Neuronal stem cell (in vitro differentiated cells): Measurements from ENCODE around the gene CHST2. TPM values are rescaled to one million over a fixed set of nuclear protein-coding genes. Genes with fewer than 3 reads are reported as not detected.

Experiments used
- DNase-seq: peaks from one replicate; pipeline ENCODE4 v3.0.0-alpha.2; 2013; ENCODE audit warnings: low spot score
- H2AFZ ChIP-seq: one replicate; pipeline ENCODE4 v1.6.1; 2013; ENCODE audit warnings: mild to moderate bottlenecking, low read length, inconsistent platforms
- H2AK5ac ChIP-seq: 2 replicates; pipeline ENCODE4 v1.6.1; 2013; ENCODE audit warnings: low read depth, mild to moderate bottlenecking, inconsistent platforms, low read length, moderate library complexity, mixed read lengths
- H2BK120ac ChIP-seq: 2 replicates; pipeline ENCODE4 v1.6.1; 2013; ENCODE audit warnings: low read depth, mild to moderate bottlenecking, inconsistent platforms, low read length, moderate library complexity, mixed read lengths
- H2BK12ac ChIP-seq: one replicate; pipeline ENCODE4 v1.6.1; 2013; ENCODE audit warnings: low read length, inconsistent platforms
- H2BK15ac ChIP-seq: 2 replicates; pipeline ENCODE4 v1.6.1; 2013; ENCODE audit warnings: mild to moderate bottlenecking, low read length, inconsistent platforms, mixed read lengths
- H2BK5ac ChIP-seq: one replicate; pipeline ENCODE4 v1.6.1; 2013; ENCODE audit warnings: inconsistent platforms, mild to moderate bottlenecking, low read length, moderate library complexity
- H3K14ac ChIP-seq: one replicate; pipeline ENCODE4 v1.6.1; 2013; ENCODE audit warnings: low read length, inconsistent platforms
- H3K18ac ChIP-seq: 2 replicates; pipeline ENCODE4 v1.6.1; 2013; ENCODE audit warnings: low read length, inconsistent platforms
- H3K23ac ChIP-seq: 2 replicates; pipeline ENCODE4 v1.6.1; 2013; ENCODE audit warnings: low read depth, mild to moderate bottlenecking, mixed read lengths, low read length, inconsistent platforms; ENCODE audit not compliant: poor library complexity
- H3K27ac ChIP-seq: replicated peaks from 3 replicates; pipeline ENCODE4 v1.5.1; 2013; ENCODE audit warnings: low read length, inconsistent platforms
- H3K27me3 ChIP-seq, 3 experiments: 2 replicates each; pipeline ENCODE4 v1.6.1; 2013; ENCODE audit warnings: low read length in 3 of 3, mild to moderate bottlenecking in 2 of 3, inconsistent platforms in 1 of 3, low read depth in 1 of 3, mixed read lengths in 1 of 3, moderate library complexity in 1 of 3; ENCODE audit not compliant: control insufficient read depth in 3 of 3, insufficient read depth in 3 of 3
- H3K36me3 ChIP-seq, 2 donors: replicated peaks in 1 of 2; 2 replicates each; pipeline ENCODE4 v1.6.1; 2013; ENCODE audit warnings: low read length in 2 of 2; ENCODE audit not compliant: control insufficient read depth in 2 of 2, insufficient read depth in 2 of 2
- H3K4ac ChIP-seq: 2 replicates; pipeline ENCODE4 v1.6.1; 2013; ENCODE audit warnings: inconsistent platforms, mild to moderate bottlenecking, low read length, moderate library complexity
- H3K4me1 ChIP-seq, 2 donors: 1 replicate in 1 of 2; 2 replicates in 1 of 2; pipeline ENCODE4 v1.6.1; 2013; ENCODE audit warnings: low read length in 2 of 2, low read depth in 1 of 2; ENCODE audit not compliant: control insufficient read depth in 2 of 2, insufficient read depth in 1 of 2
- H3K4me2 ChIP-seq: one replicate; pipeline ENCODE4 v1.6.1; 2013; ENCODE audit warnings: mild to moderate bottlenecking, low read length, inconsistent platforms; ENCODE audit not compliant: insufficient read depth, poor library complexity, severe bottlenecking
- H3K4me3 ChIP-seq, 2 donors: 2 replicates each; pipeline ENCODE4 v1.5.1; 2013; ENCODE audit warnings: low read length in 2 of 2, mild to moderate bottlenecking in 2 of 2, inconsistent platforms in 1 of 2, moderate library complexity in 1 of 2
- H3K79me1 ChIP-seq: one replicate; pipeline ENCODE4 v1.6.1; 2013; ENCODE audit warnings: low read depth, mild to moderate bottlenecking, inconsistent platforms, low read length, moderate library complexity
- H3K9ac ChIP-seq: one replicate; pipeline ENCODE4 v1.6.1; 2013; ENCODE audit warnings: mild to moderate bottlenecking, low read depth, low read length, inconsistent platforms; ENCODE audit not compliant: poor library complexity
- H3K9me3 ChIP-seq, 2 donors: replicated peaks in 1 of 2; 2 replicates each; pipeline versions ENCODE3 to v1.6.1; 2013; ENCODE audit warnings: low read length in 2 of 2, mild to moderate bottlenecking in 2 of 2, inconsistent platforms in 1 of 2, low read depth in 1 of 2, mixed read lengths in 1 of 2, moderate library complexity in 1 of 2; ENCODE audit not compliant: control insufficient read depth in 2 of 2, insufficient read depth in 1 of 2
- H4K8ac ChIP-seq: one replicate; pipeline ENCODE4 v1.6.1; 2013; ENCODE audit warnings: low read depth, mild to moderate bottlenecking, inconsistent platforms, low read length, moderate library complexity
- H4K91ac ChIP-seq: one replicate; pipeline ENCODE4 v1.6.1; 2013; ENCODE audit warnings: low read length, low read depth, mild to moderate bottlenecking, inconsistent platforms; ENCODE audit not compliant: poor library complexity
- WGBS, 2 donors: extraction: QIAGEN DNeasy Blood & Tissue Kit; methylation state at CpG; one replicate each; pipeline ENCODE4 v1.1.7; 2013; ENCODE audit warnings: missing lambda C conversion rate in 2 of 2, mixed read lengths in 1 of 2; ENCODE audit not compliant: insufficient read length in 2 of 2, insufficient replicate concordance in 1 of 2; ENCODE audit errors: extremely low coverage in 2 of 2; 5-methylcytosine and 5-hydroxymethylcytosine counted together
- polyA plus RNA-seq, 2 experiments: library from polyadenylated mRNA; stranded (reverse); fragments of 200-250 nt; gene quantifications; one replicate each; pipeline ENCODE4 v1.2.3, GENCODE V29; 2013

CHST2 gene
- polyA plus RNA-seq (2013, experiment 1 of 2): 3.6 TPM
- 3.5 TPM for polyA plus RNA-seq (2013, experiment 2 of 2)

DNA sequence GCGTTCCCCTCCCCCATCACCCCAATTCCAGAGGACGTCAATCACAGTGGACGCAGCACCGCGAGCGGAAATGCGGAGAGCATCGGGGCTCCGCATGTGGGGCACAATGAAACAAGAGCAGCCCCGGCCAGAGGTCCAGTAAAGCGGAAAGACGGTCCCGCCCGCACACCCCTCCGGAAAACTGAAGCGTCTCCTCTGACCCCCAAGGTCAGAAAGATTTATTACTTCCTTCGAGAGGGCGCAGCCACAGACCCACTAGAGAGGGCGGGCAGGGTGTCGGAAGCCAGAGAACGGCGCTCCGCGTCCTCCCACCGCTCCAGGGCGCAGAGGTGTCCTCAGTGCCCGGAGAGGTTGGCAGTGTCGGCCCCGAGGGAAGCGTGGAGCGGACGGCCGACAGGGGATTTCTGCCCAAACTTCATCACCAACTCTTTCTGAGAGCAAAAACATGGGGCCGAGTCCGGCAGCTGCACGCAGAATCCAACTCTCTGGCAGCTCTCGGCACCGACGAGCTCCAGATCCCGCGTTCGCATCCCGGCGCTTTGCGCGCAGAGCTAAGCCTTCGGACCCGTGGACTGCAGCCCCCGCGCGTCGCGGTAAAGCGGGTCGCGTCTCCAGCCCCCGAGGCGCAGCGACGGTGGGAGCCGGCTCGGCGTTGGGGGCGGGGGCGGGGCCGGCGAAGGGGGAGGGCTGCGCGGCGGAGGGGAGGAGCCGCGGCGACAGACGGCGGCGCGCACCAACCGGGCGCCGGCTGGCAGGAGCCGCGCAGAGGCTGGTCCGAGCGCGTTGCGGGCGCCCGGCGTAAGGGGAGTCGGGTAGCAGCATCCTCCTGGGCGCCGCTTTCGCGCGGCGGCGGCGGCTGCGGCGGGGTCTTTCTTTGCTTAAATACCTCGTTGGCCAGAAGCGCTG is at the start of gene CHST2:
Gene CHST2, plus strand, starts transcription at position 763 of the 906 bp plus-strand sequence. CDS start 1,046 bp downstream, outside the sequence.
- no peak within 1 kb of the TSS for H2BK12ac ChIP-seq
- H2AFZ ChIP-seq: peak within 1 kb of the TSS; percentile 98
- H3K23ac ChIP-seq: peak within 1 kb of the TSS; percentile 98
- H4K91ac ChIP-seq: no peak within 1 kb of the TSS
- H3K9me3 ChIP-seq: peaks cover 6 to 12% of the 10 kb centered on the region in 2 donors
- H3K14ac ChIP-seq: peak within 1 kb of the TSS; percentile 84
- H2BK5ac ChIP-seq: peak within 1 kb of the TSS; percentile 83
- WGBS, 2 donors: no CpG with 5 or more reads among the region's 102 CpGs
- H3K36me3 ChIP-seq: peaks cover 5 to 21% of the 10 kb centered on the region in 2 donors
- peaks cover 3 to 11% of the 10 kb centered on the region in 2 donors for H3K4me1 ChIP-seq
- peak within 1 kb of the TSS; percentile 91 to 93 for H3K4me3 ChIP-seq
- peak within 1 kb of the TSS; percentile 93 for H3K18ac ChIP-seq
- H3K27me3 ChIP-seq: peaks cover 0 to 10% (median 8%) of the 10 kb centered on the region in 3 experiments
- peak within 1 kb of the TSS; percentile 73 for H2AK5ac ChIP-seq
- peak within 1 kb of the TSS; percentile 83 for H2BK15ac ChIP-seq
- peak within 1 kb of the TSS; percentile 72 for H3K4ac ChIP-seq
- H4K8ac ChIP-seq: no peak within 1 kb of the TSS
- peak within 1 kb of the TSS; percentile 98 for H3K4me2 ChIP-seq
- peak within 1 kb of the TSS; percentile 1 for H3K27ac ChIP-seq
- peak within 1 kb of the TSS; percentile 89 for H3K9ac ChIP-seq
- peak within 1 kb of the TSS; percentile 78 for H2BK120ac ChIP-seq
- peak; percentile 77 for DNase-seq
- H3K79me1 ChIP-seq: peaks cover 3% of the 10 kb centered on the region

DNA sequence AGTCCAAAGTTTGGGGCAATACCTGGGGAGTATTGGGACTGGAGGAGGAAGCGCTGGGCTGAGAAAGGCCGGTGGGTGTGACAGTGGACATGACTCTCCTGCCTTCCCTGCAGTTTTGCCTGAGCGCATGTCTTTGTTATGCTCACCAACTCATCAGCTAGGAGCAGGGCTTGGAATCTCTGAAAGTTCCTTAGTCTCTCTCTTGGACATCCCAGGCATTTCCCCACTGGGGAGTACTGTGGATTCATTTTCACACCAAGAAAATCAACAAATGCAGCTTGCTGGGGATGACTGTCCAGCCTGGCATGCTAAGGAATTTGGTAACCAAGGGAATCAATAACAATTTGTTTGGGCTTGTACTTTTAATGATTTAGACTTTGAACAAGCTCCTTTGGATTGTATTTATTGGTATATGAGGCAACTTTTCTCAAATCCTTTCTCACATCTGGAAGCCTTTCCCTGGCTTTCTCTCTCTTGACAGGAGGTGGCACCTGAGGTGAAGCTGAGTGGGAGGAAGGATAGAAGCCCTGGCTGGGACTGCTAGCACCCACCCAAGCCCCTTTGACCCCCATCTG is 48.5 kb upstream of the CHST2 start:
- Histone ChIP-seq H3K14ac (no peak overlapping the region), H3K27me3 (no peaks in the 10 kb centered on the region), H3K9ac (no peak overlapping the region), H3K9me3 (no peaks in the 10 kb centered on the region), H2BK12ac (no peak overlapping the region), H3K79me1 (no peaks in the 10 kb centered on the region), H4K8ac (no peak overlapping the region), H3K4ac (no peak overlapping the region), H3K23ac (no peak overlapping the region), H3K4me3 (no peak overlapping the region), H3K18ac (no peak overlapping the region), H3K36me3 (no peaks in the 10 kb centered on the region), H3K4me1 (peaks cover 0 to 9% of the 10 kb centered on the region in 2 donors), H4K91ac (no peak overlapping the region), H2AK5ac (no peak overlapping the region), H3K27ac (no peak overlapping the region), H2BK15ac (no peak overlapping the region), H2BK120ac (no peak overlapping the region), H2BK5ac (no peak overlapping the region), H2AFZ (peak overlapping the region; percentile 68), H3K4me2 (no peak overlapping the region)
- DNase-seq: no peak
- WGBS, 2 donors: no CpG with 5 or more reads among the region's 3 CpGs

GRCh38 chr3:143071776-143072175 is 47.8 kb upstream of the CHST2 start:
- no peak overlapping the region for H2BK5ac ChIP-seq

More at GRCh38 chr3:143071776-143072175, 47.8 kb upstream of the CHST2 start:
- H3K14ac ChIP-seq: no peak overlapping the region
- H3K9me3 ChIP-seq: no peaks in the 10 kb centered on the region
- H3K36me3 ChIP-seq: no peaks in the 10 kb centered on the region
- no peak overlapping the region for H2AK5ac ChIP-seq
- no peak overlapping the region for H2AFZ ChIP-seq
- H2BK15ac ChIP-seq: no peak overlapping the region
- H3K79me1 ChIP-seq: no peaks in the 10 kb centered on the region
- no peak overlapping the region for H3K23ac ChIP-seq
- no peak overlapping the region for H4K91ac ChIP-seq
- no peaks in the 10 kb centered on the region for H3K27me3 ChIP-seq
- H3K4ac ChIP-seq: no peak overlapping the region
- H3K4me3 ChIP-seq: no peak overlapping the region
- no peak overlapping the region for H3K18ac ChIP-seq
- no peak overlapping the region for H3K9ac ChIP-seq
- no peak for DNase-seq
- H2BK12ac ChIP-seq: no peak overlapping the region
- no peak overlapping the region for H3K4me2 ChIP-seq
- H3K4me1 ChIP-seq: peaks cover 0 to 9% of the 10 kb centered on the region in 2 donors
- WGBS, 2 donors: no CpG with 5 or more reads among the region's 6 CpGs
- no peak overlapping the region for H3K27ac ChIP-seq
- no peak overlapping the region for H2BK120ac ChIP-seq
- no peak overlapping the region for H4K8ac ChIP-seq
